Adrenal gland (tissue), 12 donors: ENCODE measurements around the gene LRRC25. TPM values are rescaled to one million over a fixed set of nuclear protein-coding genes. Genes with fewer than 3 reads are reported as not detected.

Experiments used
- DNase-seq, 7 donors: peaks; one replicate each; pipeline ENCODE4 v3.0.0-alpha.2; 2019 to 2020
- H3K27ac ChIP-seq, 5 donors: fragments of 200-600 bp; sonication (generic) in 4 of 5; 1 replicate in 3 of 5; 2 replicates in 2 of 5; pipeline versions ENCODE4 v1.5.1 to v1.8.0; 2016 to 2020; ENCODE audit warnings: mild to moderate bottlenecking in 1 of 5
- H3K27me3 ChIP-seq: fragments of 200-600 bp; 2 replicates; pipeline ENCODE4 v1.8.0; 2021
- H3K36me3 ChIP-seq, 2 donors: fragments of 200-600 bp; replicated peaks in 1 of 2; 1 replicate in 1 of 2; 2 replicates in 1 of 2; pipeline versions ENCODE4 v1.5.1 to v1.8.0; 2018 to 2022
- H3K4me1 ChIP-seq, 2 donors: fragments of 200-600 bp; replicated peaks in 1 of 2; 1 replicate in 1 of 2; 2 replicates in 1 of 2; pipeline versions ENCODE4 v1.5.1 to v1.8.0; 2018 to 2021
- H3K4me3 ChIP-seq, 4 donors: fragments of 200-600 bp; sonication (generic) in 3 of 4; one replicate each; pipeline ENCODE4 v1.5.1; 2016 to 2018
- H3K9me3 ChIP-seq, 3 donors: fragments of 200-600 bp; sonication (generic) in 1 of 3; replicated peaks in 1 of 3; 1 replicate in 2 of 3; 2 replicates in 1 of 3; pipeline versions ENCODE4 v1.5.1 to v1.8.0; 2016 to 2021
- CTCF ChIP-seq, 6 experiments: fragments of 450-650 bp in 4 of 6; fragments of 200-600 bp in 2 of 6; sonication (generic) in 1 of 6; IDR thresholded peaks; 1 replicate in 5 of 6; 2 replicates in 1 of 6; pipeline versions ENCODE4 v1.5.1 to v1.8.0; 2016 to 2021; ENCODE audit warnings: antibody characterized with exemption in 6 of 6, mild to moderate bottlenecking in 2 of 6, moderate library complexity in 1 of 6
- POLR2A ChIP-seq, 2 donors: fragments of 450-650 bp; IDR thresholded peaks; one replicate each; pipeline ENCODE4 v1.6.1; 2017; ENCODE audit warnings: antibody characterized with exemption in 2 of 2, mild to moderate bottlenecking in 2 of 2, moderate library complexity in 1 of 2
- WGBS, 4 donors: extraction: QIAGEN DNeasy Blood & Tissue Kit in 2 of 4; methylation state at CpG; one replicate each; pipeline versions ENCODE4 v1.1.5 to v1.1.7; 2013 to 2017; 5-methylcytosine and 5-hydroxymethylcytosine counted together
- intact Hi-C, 2 donors: fragments of 100-400 bp; cut with DNase I; formaldehyde crosslinking; loops; one replicate each; pipeline versions ENCODE4 v1.14.1 to v1.15.0; 2022 to 2023
- polyA plus RNA-seq, 3 donors: library from polyadenylated mRNA; stranded (reverse); fragments of 200-250 nt in 2 of 3; fragments of 350-450 nt in 1 of 3; fragmentation: Illumina TruSeq in 1 of 3; extraction: RNeasy Lipid Tissue Mini Kit (QIAGEN cat#74804) in 1 of 3; gene quantifications; one replicate each; pipeline ENCODE4 v1.2.3, GENCODE V29; 2013 to 2014
- total RNA-seq, 9 donors: library from RNA; depleted of rRNA in 4 of 9; stranded (reverse); fragments of >200 nt in 4 of 9; fragments of 120-200 nt in 1 of 9; fragmentation: NEBNext Ultra II Directional in 1 of 9; extraction: Animal tissue kit (Norgen Biotek cat#: 25700) in 1 of 9; gene quantifications; one replicate each; pipeline versions ENCODE4 v1.1.0 to v1.2.4, GENCODE V29; 2013 to 2023
- donor health status: healthy with polysubstance abuse.
- donor health status: Bipolar disorder and iron deficiency.
- donor health status: DM: yes; HTN: yes; CAD: no.
- donor health status: DM: no; HTN: no; CAD: no.
- donor health status: DM: no; HTN: no; CAD: no.
- donor health status: DM: yes; HTN: yes; CAD: no.

The LRRC25 gene
- total and polyA plus RNA-seq, 12 donors: 1.5 to 38.2 (median 17.0) TPM

GRCh38 chr19:18389726-18390064, 7.7 kb downstream of the LRRC25 start:
- no peaks in the 10 kb centered on the region for H3K27me3 ChIP-seq
- no peak for TF ChIP-seq POLR2A (IDR thresholded peaks at IDR 0.05)
- no peak for TF ChIP-seq CTCF (IDR thresholded peaks at IDR 0.05)

GRCh38 chr19:18388960-18389725, 8.3 kb downstream of the LRRC25 start:
- intact Hi-C loops: loop anchor here in 1 of 2 donors (5.0 kb wide), 1 partner anchor 42 kb away; no protein-coding TSS in a partner anchor
- no peak overlapping the region for H3K4me3 ChIP-seq
- WGBS, 4 donors: 65 to 87% (median 70%) methylated on average over 9 to 13 of the region's 13 CpGs
- peak overlapping the region in 2 of 5 donors; percentile 54 for H3K27ac ChIP-seq
- TF ChIP-seq POLR2A (IDR thresholded peaks at IDR 0.05) (no peak), CTCF (IDR thresholded peaks at IDR 0.05) (no peak)
- H3K4me1 ChIP-seq: peaks cover 0 to 7% of the 10 kb centered on the region in 2 donors
- DNase-seq: no peak
- H3K27me3 ChIP-seq: no peaks in the 10 kb centered on the region
- H3K9me3 ChIP-seq: no peaks in the 10 kb centered on the region
- H3K36me3 ChIP-seq: no peaks in the 10 kb centered on the region

More at GRCh38 chr19:18389726-18390064, 7.7 kb downstream of the LRRC25 start:
- no peak for DNase-seq
- Histone ChIP-seq H3K9me3 (no peaks in the 10 kb centered on the region), H3K27ac (no peak overlapping the region), H3K36me3 (no peaks in the 10 kb centered on the region), H3K4me3 (no peak overlapping the region), H3K4me1 (peaks cover 0 to 7% of the 10 kb centered on the region in 2 donors)
- intact Hi-C loops: loop anchor here in 1 of 2 donors (5.0 kb wide), 1 partner anchor 42 kb away; no protein-coding TSS in a partner anchor

GRCh38 chr19:18388100-18388959, 9.1 kb downstream of the LRRC25 start:
- peak overlapping the region in 1 of 4 donors; percentile 30 for H3K4me3 ChIP-seq
- peak; percentile 87 to 92 (median 89) for DNase-seq
- 8 to 34% (median 10%) methylated on average over 15 to 86 of the region's 86 CpGs for WGBS, 4 donors
- TF ChIP-seq CTCF (IDR thresholded peaks at IDR 0.05) (peak; percentile 88 to 100 (median 98)), POLR2A (IDR thresholded peaks at IDR 0.05) (peak; percentile 40 to 57)
- H3K9me3 ChIP-seq: no peaks in the 10 kb centered on the region
- H3K36me3 ChIP-seq: no peaks in the 10 kb centered on the region
- H3K27ac ChIP-seq: peak overlapping the region in 2 of 5 donors; percentile 54
- H3K27me3 ChIP-seq: no peaks in the 10 kb centered on the region
- H3K4me1 ChIP-seq: peaks cover 0 to 7% of the 10 kb centered on the region in 2 donors
- intact Hi-C loops: loop anchor here in 1 of 2 donors (5.0 kb wide), 1 partner anchor 41 kb away; no protein-coding TSS in a partner anchor
